HCT116 (cell line): Measurements from ENCODE around the gene MGRN1. TPM values are rescaled to one million over a fixed set of nuclear protein-coding genes. Genes with fewer than 3 reads are reported as not detected.

Source experiments
- ATAC-seq: fragments of 200-7000 bp; cut with Tn5 transposase; 2 replicates; pipeline ENCODE4 v1.9.1; 2020; ENCODE audit warnings: mild to moderate bottlenecking, moderate library complexity
- BruUV-seq: library from RNA; stranded (reverse); fragments of 400-500 nt; replicated peaks from 2 replicates; lab custom pipeline; 2021; lab: Mats Ljungman, UMichigan
- CTCF ChIA-PET: fragments of 300-600 bp; sonication (Branson Sonifier 250); formaldehyde crosslinking; loops from one replicate; lab custom pipeline; 2021; ENCODE audit warnings: antibody characterized with exemption; lab: Charles Lee
- POLR2A ChIA-PET: fragments of 300-600, 350-600 bp; sonication (Branson Sonifier 250); formaldehyde crosslinking; loops from one replicate; lab custom pipeline; 2021; ENCODE audit warnings: antibody characterized with exemption; lab: Charles Lee
- RAD21 ChIA-PET, 2 experiments: fragments of 300-600 bp; sonication (Branson Sonifier 250); formaldehyde crosslinking; loops; one replicate each; lab custom pipeline; 2023; ENCODE audit warnings: low total read pairs in 2 of 2; ENCODE audit not compliant: uncharacterized antibody in 2 of 2, unreplicated experiment in 2 of 2, low non-redundant PET in 1 of 2; lab: Charles Lee
- DNase-seq: peaks from one replicate; pipeline ENCODE4 v3.0.0-alpha.2; 2010; ENCODE audit warnings: low read depth, low spot score
- H2AFZ ChIP-seq: fragments of 200-600 bp; shearing (Covaris generic), sonication (generic); 2 replicates; pipeline ENCODE4 v1.6.1; 2017; ENCODE audit warnings: low read depth, mixed run types, mixed read lengths, antibody characterized with exemption, low read length; ENCODE audit not compliant: poor library complexity, severe bottlenecking
- H3K27ac ChIP-seq: 2 replicates; pipeline ENCODE4 v1.5.1; 2012; ENCODE audit warnings: low read depth, low read length
- H3K27me3 ChIP-seq: fragments of 200-600 bp; sonication (generic); 2 replicates; pipeline ENCODE4 v1.6.1; 2016; ENCODE audit warnings: mixed run types, low read length, mixed read lengths; ENCODE audit not compliant: insufficient read depth
- H3K36me3 ChIP-seq, 2 experiments: fragments of 200-500 bp in 1 of 2; fragments of 200-600 bp in 1 of 2; sonication (Bioruptor generic) in 1 of 2; sonication (generic) in 1 of 2; 2 replicates each; pipeline versions ENCODE4 v1.5.1 to v1.6.1; 2014 to 2016; ENCODE audit warnings: low read length in 2 of 2, inconsistent platforms in 1 of 2, mixed read lengths in 1 of 2, mixed run types in 1 of 2; ENCODE audit not compliant: insufficient read depth in 2 of 2, control insufficient read depth in 1 of 2
- H3K4me1 ChIP-seq, 2 experiments: fragments of 200-600 bp in 1 of 2; sonication (generic) in 1 of 2; 2 replicates each; pipeline versions ENCODE4 v1.5.1 to v1.6.1; 2012 to 2017; ENCODE audit warnings: low read length in 2 of 2, inconsistent platforms in 1 of 2, mild to moderate bottlenecking in 1 of 2, mixed read lengths in 1 of 2, mixed run types in 1 of 2, moderate library complexity in 1 of 2; ENCODE audit not compliant: insufficient read depth in 2 of 2, control insufficient read depth in 1 of 2
- H3K4me2 ChIP-seq: fragments of 200-600 bp; sonication (generic); 2 replicates; pipeline ENCODE4 v1.6.1; 2017; ENCODE audit warnings: mixed run types, low read length, mixed read lengths
- H3K4me3 ChIP-seq, 2 experiments: fragments of 200-600 bp in 1 of 2; sonication (generic) in 1 of 2; replicated peaks in 1 of 2; 2 replicates each; pipeline ENCODE4 v1.5.1; 2011 to 2016; ENCODE audit warnings: low read length in 2 of 2, control low read depth in 1 of 2, low read depth in 1 of 2, mild to moderate bottlenecking in 1 of 2, mixed read lengths in 1 of 2, mixed run types in 1 of 2
- H3K79me2 ChIP-seq: fragments of 200-600 bp; sonication (generic); 2 replicates; pipeline ENCODE4 v1.6.1; 2017; ENCODE audit warnings: mild to moderate bottlenecking, mixed run types, low read length, moderate library complexity, mixed read lengths; ENCODE audit not compliant: insufficient read depth
- H3K9ac ChIP-seq: fragments of 200-600 bp; sonication (generic); 2 replicates; pipeline ENCODE4 v1.6.1; 2016; ENCODE audit warnings: low read length, mixed read lengths
- H3K9me2 ChIP-seq: fragments of 200-600 bp; sonication (generic), shearing (Covaris generic); 2 replicates; pipeline ENCODE4 v1.6.1; 2017; ENCODE audit warnings: mixed run types, mild to moderate bottlenecking, moderate library complexity; ENCODE audit not compliant: insufficient read depth
- H3K9me3 ChIP-seq, 2 experiments: fragments of 200-500 bp in 1 of 2; fragments of 200-600 bp in 1 of 2; sonication (Bioruptor generic) in 1 of 2; sonication (generic) in 1 of 2; 2 replicates each; pipeline ENCODE4 v1.6.1; 2014 to 2017; ENCODE audit warnings: low read length in 2 of 2, mixed read lengths in 2 of 2, inconsistent platforms in 1 of 2, low read depth in 1 of 2, mild to moderate bottlenecking in 1 of 2, mixed run types in 1 of 2, moderate library complexity in 1 of 2; ENCODE audit not compliant: control insufficient read depth in 1 of 2, insufficient read depth in 1 of 2
- H4K20me1 ChIP-seq: fragments of 200-600 bp; sonication (generic), shearing (Covaris generic); 2 replicates; pipeline ENCODE4 v1.6.1; 2017; ENCODE audit warnings: mixed run types, mild to moderate bottlenecking, moderate library complexity; ENCODE audit not compliant: insufficient read depth
- CBX3 ChIP-seq: IDR thresholded peaks from 2 replicates; pipeline ENCODE4 v1.6.1; 2012; ENCODE audit warnings: low read depth
- CEBPB ChIP-seq: IDR thresholded peaks from 2 replicates; pipeline ENCODE4 v1.6.1; 2012; ENCODE audit warnings: low read depth
- EGR1 ChIP-seq: IDR thresholded peaks from 2 replicates; pipeline ENCODE4 v1.6.1; 2012; ENCODE audit warnings: low read depth
- EZH2 ChIP-seq: fragments of 200-600 bp; sonication (generic); IDR thresholded peaks from 2 replicates; pipeline ENCODE4 v1.6.1; 2017; ENCODE audit warnings: antibody characterized with exemption, mixed run types
- EZH2phosphoT487 ChIP-seq: fragments of 200-600 bp; IDR thresholded peaks from 2 replicates; pipeline ENCODE4 v1.6.1; 2018; ENCODE audit warnings: antibody characterized with exemption, borderline replicate concordance
- JUND ChIP-seq: IDR thresholded peaks from 2 replicates; pipeline ENCODE4 v1.6.1; 2012
- POLR2A ChIP-seq: IDR thresholded peaks from 2 replicates; pipeline ENCODE4 v1.7.0; 2011; ENCODE audit warnings: borderline replicate concordance; ENCODE audit not compliant: insufficient read depth, insufficient read length; ENCODE audit errors: extremely low read depth
- POLR2AphosphoS5 ChIP-seq: IDR thresholded peaks from 2 replicates; pipeline ENCODE4 v1.6.1; 2011; ENCODE audit warnings: mild to moderate bottlenecking, low read depth, low read length, moderate library complexity
- SIN3A ChIP-seq: IDR thresholded peaks from 2 replicates; pipeline ENCODE4 v1.6.1; 2012; ENCODE audit warnings: low read depth
- TCF7L2 ChIP-seq: IDR thresholded peaks from 2 replicates; pipeline ENCODE4 v1.7.0; 2011; ENCODE audit warnings: borderline replicate concordance, inconsistent platforms; ENCODE audit not compliant: insufficient read depth, insufficient read length; ENCODE audit errors: extremely low read depth
- YY1 ChIP-seq: IDR thresholded peaks from 2 replicates; pipeline ENCODE4 v1.6.1; 2011; ENCODE audit warnings: low read length, low read depth, moderate library complexity, mild to moderate bottlenecking; ENCODE audit not compliant: insufficient replicate concordance; ENCODE audit errors: extremely low read depth
- ZNF274 ChIP-seq: fragments of 200-500 bp; sonication (Bioruptor generic); IDR thresholded peaks from 2 replicates; pipeline ENCODE4 v1.6.1; 2014; ENCODE audit warnings: mild to moderate bottlenecking, low read depth, low read length, inconsistent platforms
- intact Hi-C: fragments of 100-400 bp; cut with micrococcal nuclease; formaldehyde crosslinking; loops from 2 replicates; pipeline ENCODE4 v1.10.0; 2022
- total RNA-seq: library from RNA; stranded (reverse); gene quantifications from one replicate; pipeline ENCODE4 v1.2.1, GENCODE V29; 2021; ENCODE audit not compliant: unreplicated experiment
- TF ChIP-seq, protein P1 (sequence below): IDR thresholded peaks from 2 replicates; pipeline ENCODE4 v1.6.1; 2012
- TF ChIP-seq, protein P2 (sequence below): IDR thresholded peaks from 2 replicates; pipeline ENCODE4 v1.6.1; 2012
- TF ChIP-seq, protein P3 (sequence below), 3 experiments: fragments of 200-600 bp in 1 of 3; sonication (generic) in 1 of 3; IDR thresholded peaks in 2 of 3; conservative IDR thresholded peaks in 1 of 3; 2 replicates each; pipeline ENCODE4 v1.5.1; 2012 to 2017; ENCODE audit warnings: low read depth in 2 of 3, low read length in 2 of 3, antibody characterized with exemption in 1 of 3, borderline replicate concordance in 1 of 3, control low read depth in 1 of 3, mild to moderate bottlenecking in 1 of 3, mixed read lengths in 1 of 3, mixed run types in 1 of 3, moderate library complexity in 1 of 3; ENCODE audit not compliant: insufficient read depth in 1 of 3

Gene MGRN1
- total RNA-seq, 1 experiment from 2014 or later: 50.6 TPM

DNA sequence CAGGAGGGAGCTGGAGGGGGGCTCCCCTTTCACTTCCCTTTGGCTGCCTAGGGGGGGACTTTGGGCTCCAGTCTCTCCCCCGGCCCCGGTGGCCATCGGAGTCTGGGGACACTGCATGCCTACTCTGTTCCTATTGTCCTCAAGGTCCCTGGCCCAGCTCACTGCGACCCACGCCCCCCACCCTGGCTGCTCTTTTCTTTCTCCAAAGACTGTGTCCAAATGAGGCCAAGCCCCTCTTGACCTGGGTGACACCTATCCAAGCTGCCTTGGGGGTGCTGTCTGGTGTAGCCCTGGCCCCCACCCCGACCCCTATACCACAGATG is 22.8 kb upstream of the MGRN1 start:
- Histone ChIP-seq H3K9me3 (no peaks in the 10 kb centered on the region), H3K36me3 (no peaks in the 10 kb centered on the region), H3K79me2 (no peaks in the 10 kb centered on the region), H3K4me2 (no peak overlapping the region), H3K4me1 (no peaks in the 10 kb centered on the region), H3K9ac (no peak overlapping the region), H2AFZ (no peak overlapping the region), H3K4me3 (no peak overlapping the region)
- no peak for ATAC-seq
- ChIA-PET RAD21 (no interaction called here), POLR2A (no interaction called here)
- TF ChIP-seq CEBPB (no peak), POLR2A (no peak), TCF7L2 (no peak), ZNF274 (no peak), YY1 (no peak), CBX3 (no peak), POLR2AphosphoS5 (no peak), EGR1 (no peak), EZH2 (no peak), JUND (no peak), EZH2phosphoT487 (no peak), SIN3A (no peak)
- TF ChIP-seq, protein P1, sequence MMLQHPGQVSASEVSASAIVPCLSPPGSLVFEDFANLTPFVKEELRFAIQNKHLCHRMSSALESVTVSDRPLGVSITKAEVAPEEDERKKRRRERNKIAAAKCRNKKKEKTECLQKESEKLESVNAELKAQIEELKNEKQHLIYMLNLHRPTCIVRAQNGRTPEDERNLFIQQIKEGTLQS: no peak
- TF ChIP-seq, protein P2, sequence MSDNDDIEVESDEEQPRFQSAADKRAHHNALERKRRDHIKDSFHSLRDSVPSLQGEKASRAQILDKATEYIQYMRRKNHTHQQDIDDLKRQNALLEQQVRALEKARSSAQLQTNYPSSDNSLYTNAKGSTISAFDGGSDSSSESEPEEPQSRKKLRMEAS: no peak
- TF ChIP-seq, protein P3, sequence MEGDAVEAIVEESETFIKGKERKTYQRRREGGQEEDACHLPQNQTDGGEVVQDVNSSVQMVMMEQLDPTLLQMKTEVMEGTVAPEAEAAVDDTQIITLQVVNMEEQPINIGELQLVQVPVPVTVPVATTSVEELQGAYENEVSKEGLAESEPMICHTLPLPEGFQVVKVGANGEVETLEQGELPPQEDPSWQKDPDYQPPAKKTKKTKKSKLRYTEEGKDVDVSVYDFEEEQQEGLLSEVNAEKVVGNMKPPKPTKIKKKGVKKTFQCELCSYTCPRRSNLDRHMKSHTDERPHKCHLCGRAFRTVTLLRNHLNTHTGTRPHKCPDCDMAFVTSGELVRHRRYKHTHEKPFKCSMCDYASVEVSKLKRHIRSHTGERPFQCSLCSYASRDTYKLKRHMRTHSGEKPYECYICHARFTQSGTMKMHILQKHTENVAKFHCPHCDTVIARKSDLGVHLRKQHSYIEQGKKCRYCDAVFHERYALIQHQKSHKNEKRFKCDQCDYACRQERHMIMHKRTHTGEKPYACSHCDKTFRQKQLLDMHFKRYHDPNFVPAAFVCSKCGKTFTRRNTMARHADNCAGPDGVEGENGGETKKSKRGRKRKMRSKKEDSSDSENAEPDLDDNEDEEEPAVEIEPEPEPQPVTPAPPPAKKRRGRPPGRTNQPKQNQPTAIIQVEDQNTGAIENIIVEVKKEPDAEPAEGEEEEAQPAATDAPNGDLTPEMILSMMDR (IDR thresholded peaks at IDR 0.05 in 2 of 3, conservative IDR thresholded peaks at IDR 0.05 in 1 of 3; ENCODE audit: borderline replicate concordance in 1 of 3, insufficient read depth in 1 of 3, low read depth in 2 of 3, low read length in 2 of 3): no peak
- TF ChIP-seq, all 23 proteins: peak for 0
- Histone ChIP-seq H3K27me3 (no peaks in the 10 kb centered on the region), H3K27ac (no peak overlapping the region), H4K20me1 (no peaks in the 10 kb centered on the region), H3K9me2 (no peaks in the 10 kb centered on the region)
- intact Hi-C loops: no loop called here
- no TSS peak for BruUV-seq
- CTCF ChIA-PET: no interaction called here
- no peak for DNase-seq
